Superior temporal gyrus (tissue), 1 donor: ENCODE data around the gene TGFBR2.
A peak's percentile ranks its signal among the peaks of the same experiment; 100 is the strongest.

Source experiments
- DNase-seq: peaks from one replicate; pipeline ENCODE4 v3.0.0-alpha.2; 2016; ENCODE audit errors: extremely low spot score

TGFBR2 gene

GRCh38 chr3:30692498-30693130 is 86.2 kb downstream of the TGFBR2 start:
- DNase-seq, result peak; percentile 59

DNA sequence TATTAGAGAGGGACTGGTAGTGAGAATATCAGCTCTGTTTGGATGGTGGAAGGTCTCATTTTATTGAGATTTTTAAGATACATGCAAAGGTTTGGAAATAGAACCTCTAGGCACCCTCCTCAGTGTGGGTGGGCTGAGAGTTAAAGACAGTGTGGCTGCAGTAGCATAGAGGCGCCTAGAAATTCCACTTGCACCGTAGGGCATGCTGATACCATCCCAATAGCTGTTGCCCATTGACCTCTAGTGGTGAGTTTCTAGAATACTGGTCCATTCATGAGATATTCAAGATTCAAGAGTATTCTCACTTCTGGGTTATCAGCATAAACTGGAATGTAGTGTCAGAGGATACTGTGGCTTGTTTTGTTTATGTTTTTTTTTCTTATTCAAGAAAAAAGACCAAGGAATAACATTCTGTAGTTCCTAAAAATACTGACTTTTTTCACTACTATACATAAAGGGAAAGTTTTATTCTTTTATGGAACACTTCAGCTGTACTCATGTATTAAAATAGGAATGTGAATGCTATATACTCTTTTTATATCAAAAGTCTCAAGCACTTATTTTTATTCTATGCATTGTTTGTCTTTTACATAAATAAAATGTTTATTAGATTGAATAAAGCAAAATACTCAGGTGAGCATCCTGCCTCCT is 87.2 kb downstream of the TGFBR2 start:
- peak; percentile 93 for DNase-seq

- no peak for DNase-seq
Observed at GRCh38 chr3:30694148-30694547, 87.7 kb downstream of the TGFBR2 start.

- DNase-seq, result no peak
Observed at GRCh38 chr3:30694668-30695067, 88.3 kb downstream of the TGFBR2 start.

GRCh38 chr3:30695302-30696061 is 89.1 kb downstream of the TGFBR2 start:
- DNase-seq, result no peak

GRCh38 chr3:30696403-30696819 is 90.0 kb downstream of the TGFBR2 start:
- DNase-seq, result no peak

DNA sequence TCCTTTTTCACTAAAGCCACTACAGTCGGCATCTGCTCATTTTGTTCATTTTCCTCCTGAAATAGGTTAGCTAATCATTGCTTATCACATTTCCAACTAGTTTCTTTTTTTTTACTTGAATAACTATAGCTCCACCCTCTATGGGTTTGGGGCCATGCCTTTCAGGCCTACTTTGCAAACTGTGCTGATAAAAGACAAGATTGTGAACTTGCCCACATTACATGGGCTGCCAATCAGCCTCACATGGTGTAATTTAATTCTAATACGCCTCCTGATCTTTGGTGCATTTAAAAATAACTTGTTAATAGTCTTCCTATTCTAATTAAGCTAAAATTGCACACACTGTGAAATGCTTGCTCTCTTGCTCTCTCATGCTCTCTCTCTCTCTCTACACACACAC is 90.5 kb downstream of the TGFBR2 start:
- DNase-seq, result no peak

GRCh38 chr3:30698549-30698948 is 92.1 kb downstream of the TGFBR2 start:
- DNase-seq, result no peak

- no peak for DNase-seq
Observed at GRCh38 chr3:30699927-30700326, 93.5 kb downstream of the TGFBR2 start.

- DNase-seq, result no peak
Observed at GRCh38 chr3:30700702-30701321, 94.4 kb downstream of the TGFBR2 start.

- no peak for DNase-seq
Observed at GRCh38 chr3:30702038-30702827, 95.8 kb downstream of the TGFBR2 start.

GRCh38 chr3:30702828-30703397 is 96.5 kb downstream of the TGFBR2 start:
- DNase-seq, result no peak

DNA sequence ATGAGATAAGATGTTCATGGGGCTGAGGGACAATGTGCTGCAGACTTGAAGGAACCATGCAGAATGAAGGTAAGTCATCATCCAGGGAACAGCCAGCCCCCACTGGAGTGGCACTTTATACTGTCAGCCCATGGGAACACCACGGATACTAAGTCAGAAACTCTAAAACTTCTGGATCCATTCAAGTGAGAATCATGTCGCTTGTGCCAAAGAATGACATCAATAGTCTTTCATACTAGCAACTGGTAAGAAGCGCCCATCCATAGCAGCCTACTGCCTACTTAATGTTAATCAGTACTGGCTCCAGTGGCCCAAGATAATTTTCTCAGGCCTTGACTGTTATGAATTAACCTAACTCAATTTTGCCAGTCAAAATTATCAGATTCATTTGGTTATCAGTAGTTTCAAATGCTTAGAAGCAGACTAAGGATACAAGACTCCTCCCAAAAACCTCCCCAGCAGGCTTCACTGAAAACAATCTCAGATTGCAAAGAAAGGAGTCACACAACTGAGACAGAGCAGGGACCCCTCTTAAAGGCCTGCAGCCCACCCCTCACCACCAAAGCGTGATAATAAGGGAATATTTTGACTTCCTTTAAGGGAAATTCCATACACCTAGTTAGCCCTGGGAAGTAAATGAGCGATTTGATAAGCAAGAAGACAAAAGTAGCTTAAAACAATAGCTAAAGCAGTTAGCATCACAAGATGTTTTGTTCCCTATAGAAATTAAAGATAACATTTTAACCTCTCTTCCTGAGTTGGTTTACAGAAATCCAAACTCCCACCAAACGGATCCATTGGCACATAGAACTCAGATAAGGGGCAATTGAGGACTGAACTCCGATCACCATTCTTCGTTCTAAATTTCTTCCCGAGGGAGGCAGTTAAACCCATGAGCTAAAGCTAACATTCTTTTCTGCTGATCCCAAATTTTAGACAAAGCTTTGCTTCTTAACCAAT is 98.8 kb downstream of the TGFBR2 start:
- no peak for DNase-seq

GRCh38 chr3:30707825-30708224 is 101.4 kb downstream of the TGFBR2 start:
- no peak for DNase-seq

DNA sequence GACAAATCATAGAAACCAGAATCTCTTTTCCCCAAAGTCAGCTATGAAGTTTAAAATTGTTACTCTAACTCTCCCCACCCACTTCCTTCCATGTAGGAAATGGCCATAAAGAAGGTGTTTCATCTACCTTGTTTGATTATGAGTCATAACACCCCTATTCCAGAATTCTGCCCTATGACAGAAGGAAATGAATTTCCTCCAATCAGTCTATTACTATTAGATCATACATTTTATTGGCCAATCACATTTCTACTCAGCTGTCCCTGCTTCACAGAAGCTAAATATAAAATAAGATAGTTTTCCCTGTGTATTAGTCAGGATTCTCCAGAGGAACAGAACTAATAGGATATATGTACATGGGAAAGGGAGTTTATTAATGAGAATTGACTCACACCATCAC is 102.1 kb downstream of the TGFBR2 start:
- no peak for DNase-seq

- DNase-seq, result no peak
Observed at GRCh38 chr3:30710017-30710416, 103.6 kb downstream of the TGFBR2 start.

- no peak for DNase-seq
Observed at GRCh38 chr3:30711151-30711550, 104.8 kb downstream of the TGFBR2 start.

DNA sequence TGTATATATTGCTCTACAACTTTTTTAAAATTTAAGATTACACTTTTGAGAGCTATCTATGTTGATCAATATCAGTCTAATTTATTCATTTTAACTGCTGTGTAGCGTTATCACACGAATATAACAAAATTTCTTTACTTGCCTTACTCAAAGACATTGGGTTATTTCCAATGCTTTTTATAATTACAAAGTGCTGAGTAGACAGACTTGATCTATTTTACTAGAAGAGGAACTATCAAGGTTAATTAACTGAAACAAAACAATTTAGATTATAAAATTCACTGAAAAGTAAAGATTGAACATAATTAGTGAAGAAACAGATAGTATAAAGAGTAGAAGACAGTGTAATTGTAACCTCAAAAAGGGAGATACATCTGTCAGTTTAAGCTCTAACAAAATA is 105.5 kb downstream of the TGFBR2 start:
- DNase-seq, result no peak

DNA sequence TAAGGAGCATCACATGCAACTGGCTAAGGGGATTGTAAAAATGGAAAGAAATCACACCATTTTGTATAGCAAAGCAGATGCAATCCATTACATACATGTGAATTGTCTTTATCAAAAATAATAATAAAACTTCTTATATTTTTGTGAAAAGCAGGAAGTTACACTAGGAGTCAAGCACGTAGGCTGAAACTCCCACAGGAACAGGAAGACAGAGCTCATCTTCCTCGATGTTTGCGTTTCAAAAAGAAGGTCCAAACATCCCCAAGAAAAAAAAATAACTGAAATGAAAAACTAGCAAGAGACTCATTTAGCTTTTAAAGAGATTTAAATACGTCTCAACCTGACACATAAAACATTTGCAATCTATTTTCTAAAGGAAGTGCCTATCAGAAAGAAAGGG is 106.6 kb downstream of the TGFBR2 start:
- no peak for DNase-seq

DNA sequence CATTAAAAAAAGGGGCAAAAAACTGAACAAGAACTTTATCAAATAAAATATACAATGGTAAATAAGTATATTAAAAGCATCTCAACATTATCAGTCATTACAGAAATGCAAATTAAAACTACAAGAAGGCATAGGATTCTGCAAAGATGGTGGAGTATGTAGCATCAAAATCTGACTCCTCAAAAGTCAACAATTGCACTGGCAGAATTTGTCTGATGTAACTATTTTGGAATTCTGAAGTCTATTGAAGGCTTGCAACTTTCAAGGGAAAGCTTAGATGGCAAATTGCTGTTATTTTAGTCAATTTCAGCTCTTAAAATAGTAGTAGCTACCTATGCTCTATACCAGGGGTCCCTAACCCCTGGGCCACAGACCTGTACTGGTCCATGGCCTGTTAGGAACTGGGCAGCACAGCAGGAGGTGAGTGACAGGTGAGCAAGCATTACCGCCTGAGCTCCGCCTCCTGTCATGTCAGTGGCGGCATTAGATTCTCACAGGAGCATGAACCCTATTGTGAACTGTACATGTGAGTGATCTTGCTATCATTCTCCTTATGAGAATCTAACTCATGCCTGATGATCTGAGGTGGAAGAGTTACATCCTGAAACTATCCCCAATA is 107.6 kb downstream of the TGFBR2 start:
- no peak for DNase-seq
